ENCODE results near the gene DPPA5. TPM values are rescaled to one million over a fixed set of nuclear protein-coding genes. Genes with fewer than 3 reads are reported as not detected.
"Not testable (repeated sequence)": the region's sequence is repeated elsewhere in the genome, so short reads cannot be mapped to it uniquely, and the experiment has no call there.

Gene DPPA5
- not detected for total RNA-seq (ENCODE audit: insufficient read depth, low replicate concordance)

- DNase-seq (ENCODE audit: low spot score), result no peak
Observed at GRCh38 chr6:73353636-73354593, at the start of gene DPPA5. TSS of gene DPPA5 (minus strand) at chr6:73354276. CDS start at chr6:73354225, 51 bp downstream.

GRCh38 chr6:73400656-73401055, 46.6 kb upstream of the DPPA5 start:
- no peak for DNase-seq (ENCODE audit: low spot score)

- no peak for DNase-seq (ENCODE audit: low spot score)
Observed at GRCh38 chr6:73395875-73396274, 41.8 kb upstream of the DPPA5 start.

DNA sequence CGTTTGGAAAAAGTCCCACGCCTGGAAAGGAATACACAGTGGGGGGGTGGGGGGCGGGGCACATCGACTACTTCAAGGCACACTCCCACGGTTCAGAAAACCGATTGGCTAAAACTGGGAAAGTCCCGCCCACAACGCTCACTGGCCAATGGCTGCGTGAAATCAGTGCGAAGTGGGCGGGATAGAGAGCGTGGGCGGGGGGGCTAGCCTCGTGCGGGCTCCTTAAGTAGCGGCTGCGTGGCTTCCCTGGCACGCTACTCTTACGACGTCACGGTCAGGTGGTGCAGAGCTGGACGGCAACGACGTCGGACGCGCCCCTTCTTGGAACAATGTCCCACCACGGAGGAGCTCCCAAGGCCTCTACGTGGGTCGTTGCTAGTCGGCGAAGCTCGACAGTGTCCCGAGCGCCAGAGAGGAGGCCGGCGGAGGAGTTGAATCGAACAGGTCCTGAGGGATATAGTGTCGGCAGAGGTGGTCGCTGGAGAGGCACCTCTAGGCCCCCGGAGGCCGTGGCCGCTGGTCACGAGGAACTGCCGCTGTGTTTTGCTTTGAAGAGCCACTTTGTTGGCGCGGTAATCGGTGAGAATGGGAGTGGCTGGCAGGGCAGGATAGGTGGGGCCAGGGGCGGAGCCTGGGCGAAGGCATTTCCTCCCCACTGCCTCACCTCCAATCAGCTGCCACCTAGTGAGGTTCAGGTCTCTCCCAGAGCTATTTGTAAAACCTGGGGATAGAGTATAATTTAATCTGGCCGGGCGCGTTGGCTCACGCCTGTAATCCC, 40.7 kb upstream of the DPPA5 start, which contains the start of gene DDX43:
DDX43 (plus strand) TSS at position 252 of the 778 bp plus-strand sequence; CDS start at position 330, 78 bp downstream.
- peak; percentile 36 for DNase-seq (ENCODE audit: low spot score)

DNA sequence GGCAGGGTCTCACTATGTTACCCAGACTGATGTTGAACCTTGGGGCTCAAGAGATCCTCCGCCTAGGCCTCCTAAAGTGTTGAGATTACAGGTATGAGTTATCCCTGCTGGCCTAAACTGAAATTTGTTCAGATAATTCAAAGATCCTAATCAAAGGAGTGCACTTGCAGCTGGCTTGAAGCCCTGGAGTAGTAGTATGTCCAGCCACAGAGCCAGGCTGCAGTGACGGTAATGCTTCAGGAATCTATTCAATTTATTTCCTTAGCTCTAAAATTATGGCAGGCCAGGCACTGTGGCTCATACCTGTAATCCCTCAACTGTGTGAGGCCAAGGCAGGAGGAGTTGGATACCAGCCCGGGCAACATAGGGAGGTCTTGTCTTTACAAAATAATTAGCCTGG, 39.2 kb upstream of the DPPA5 start:
- no peak for DNase-seq (ENCODE audit: low spot score)

- DNase-seq (ENCODE audit: low spot score), result not testable (repeated sequence)
Observed at GRCh38 chr6:73392188-73392587, 38.1 kb upstream of the DPPA5 start.

GRCh38 chr6:73391675-73392074, 37.6 kb upstream of the DPPA5 start:
- DNase-seq (ENCODE audit: low spot score), result no peak

DNA sequence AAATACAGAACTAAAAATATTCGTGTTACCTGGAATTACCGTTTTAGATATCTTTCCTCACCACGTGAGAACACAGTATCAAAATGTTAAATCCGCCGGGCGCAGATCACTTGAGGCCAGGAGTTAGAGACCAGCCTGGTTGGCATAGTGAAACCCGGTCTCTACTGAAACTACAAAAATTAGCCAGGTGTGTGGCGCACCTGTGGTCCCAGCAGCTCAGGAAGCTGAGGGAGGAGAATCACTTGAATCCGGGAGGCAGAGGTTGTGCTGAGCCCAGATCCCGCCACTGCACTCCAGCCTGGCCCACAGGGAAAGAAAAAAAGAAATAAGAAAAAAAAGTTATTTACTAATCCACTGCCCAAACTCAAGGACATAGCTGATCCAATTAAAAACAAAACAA, 35.8 kb upstream of the DPPA5 start:
- DNase-seq (ENCODE audit: low spot score), result no peak

DNA sequence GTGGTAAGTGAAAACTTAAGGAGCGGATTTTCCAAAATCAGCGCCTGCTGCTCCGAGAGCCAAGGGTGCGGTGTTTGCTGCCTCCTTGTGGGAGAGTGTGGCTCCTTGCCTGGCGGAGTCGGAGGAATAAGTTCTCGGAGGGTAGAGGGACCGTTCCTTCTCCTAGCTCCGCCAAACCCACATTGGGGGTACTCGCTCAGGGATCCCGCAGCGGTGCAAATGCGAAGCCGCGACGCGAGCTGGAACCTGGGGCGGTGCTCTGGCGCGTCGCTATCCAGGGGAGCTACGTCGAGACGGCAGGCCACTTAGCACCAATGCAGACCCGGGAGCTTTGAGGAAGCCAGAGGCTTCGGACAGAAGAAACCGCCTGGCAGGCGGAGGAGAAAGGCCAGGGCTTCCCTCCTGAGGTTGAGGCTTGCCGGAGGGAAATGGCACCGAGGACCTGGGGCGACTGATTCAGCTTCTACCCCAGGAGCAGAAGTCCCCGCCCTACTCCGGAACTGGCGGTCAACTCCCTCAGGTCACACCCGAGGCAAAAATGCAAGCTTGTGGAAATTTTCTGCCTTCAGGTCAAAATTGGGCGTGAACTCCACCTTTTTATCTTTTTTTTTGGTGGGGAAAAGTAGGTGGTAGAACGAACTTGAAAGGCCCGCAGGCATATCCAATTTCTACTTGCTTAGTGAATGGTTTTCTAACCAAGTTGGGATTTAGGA, 34.9 kb upstream of the DPPA5 start:
- DNase-seq (ENCODE audit: low spot score), result peak; percentile 63

- DNase-seq (ENCODE audit: low spot score), result no peak
Observed at GRCh38 chr6:73388433-73388799, 34.3 kb upstream of the DPPA5 start.

DNA sequence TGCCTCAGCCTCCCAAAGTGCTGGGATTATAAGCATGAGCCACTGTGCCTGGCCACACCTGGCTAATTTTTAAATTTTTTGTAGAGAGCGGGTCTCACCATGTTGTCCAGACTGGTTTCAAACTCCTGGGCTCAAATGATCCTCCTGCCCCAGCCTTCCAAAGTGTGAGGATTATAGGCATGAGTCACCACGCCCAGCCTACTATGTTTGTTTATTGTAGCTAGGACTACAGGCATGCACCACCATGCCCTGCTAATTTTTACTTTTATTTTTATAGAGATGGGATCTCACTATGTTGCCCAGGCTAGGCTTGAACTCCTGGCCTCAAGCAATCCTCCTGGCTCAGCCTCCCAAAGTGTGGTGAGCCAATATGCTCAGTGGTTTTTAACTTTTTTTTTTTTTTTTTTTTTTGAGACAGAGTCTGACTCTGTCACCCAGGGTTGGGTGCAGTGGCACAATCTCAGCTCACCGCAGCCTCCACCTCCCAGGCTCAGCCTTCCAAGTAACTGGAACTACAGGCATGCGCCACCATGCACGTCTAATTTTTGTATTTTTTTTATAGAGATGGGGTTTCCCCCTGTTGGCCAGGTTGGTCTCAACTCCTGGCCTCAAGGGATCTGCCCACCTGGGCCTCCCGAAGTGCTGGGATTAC, 28.5 kb upstream of the DPPA5 start:
- DNase-seq (ENCODE audit: low spot score), result no peak

- DNase-seq (ENCODE audit: low spot score), result not testable (repeated sequence)
Observed at GRCh38 chr6:73381531-73381930, 27.5 kb upstream of the DPPA5 start.

DNA sequence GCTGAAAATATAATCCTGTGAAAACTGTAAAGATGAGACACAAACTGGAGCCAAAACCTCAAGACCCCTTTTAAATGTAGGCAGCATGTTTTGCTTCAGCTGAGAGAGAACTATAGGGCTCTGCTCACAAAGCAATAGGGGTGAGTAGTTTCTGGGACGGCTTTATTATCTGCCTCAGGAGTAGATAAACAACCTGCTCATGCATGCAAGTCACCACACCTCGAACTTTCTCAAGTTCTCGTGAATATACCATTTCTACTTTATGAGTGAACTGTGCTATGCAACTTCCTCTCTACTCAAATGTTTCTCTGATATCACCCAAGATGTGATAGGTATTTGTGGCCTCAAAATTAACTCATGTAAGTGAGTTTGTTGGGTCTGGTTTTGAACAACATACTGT, 23.1 kb upstream of the DPPA5 start:
- no peak for DNase-seq (ENCODE audit: low spot score)

DNA sequence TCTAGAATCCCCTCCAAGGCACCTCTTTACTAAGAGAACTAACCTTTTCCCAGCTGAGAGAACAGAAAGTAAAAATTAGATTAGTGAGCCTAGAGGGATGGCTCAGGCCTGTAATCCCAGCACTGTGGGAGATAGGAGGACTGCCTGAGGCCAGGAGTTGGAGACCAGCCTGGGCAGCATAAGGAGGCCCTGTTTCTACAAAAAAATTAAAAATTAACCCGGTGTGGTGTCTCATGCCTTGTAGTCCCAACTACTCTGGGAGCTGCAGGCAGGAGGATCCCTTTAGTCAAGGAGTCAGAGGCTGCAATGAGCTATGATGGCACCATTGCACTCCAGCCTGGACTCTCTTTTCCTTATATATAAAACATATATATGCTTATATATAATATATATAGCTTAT, 21.1 kb upstream of the DPPA5 start:
- DNase-seq (ENCODE audit: low spot score), result no peak

DNA sequence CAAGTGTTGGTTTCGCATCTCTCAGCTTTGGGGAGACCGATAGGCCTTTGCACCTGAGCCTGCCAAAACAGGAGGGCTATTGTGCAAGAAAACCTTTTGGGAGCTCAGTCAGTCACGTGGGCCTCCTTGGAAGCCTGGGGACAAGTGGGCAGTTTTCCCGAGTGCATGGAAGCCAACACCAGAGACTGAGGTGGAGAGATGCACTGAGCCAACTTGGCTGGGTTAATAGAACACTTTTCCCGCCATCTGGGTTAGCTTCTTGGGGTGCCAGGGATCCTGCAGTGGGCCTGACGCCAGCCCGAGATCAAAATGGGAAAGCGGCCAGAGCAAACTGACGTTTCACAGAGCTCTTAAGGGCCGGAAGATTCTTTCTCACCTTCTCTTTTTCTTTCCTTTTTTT, 18.4 kb upstream of the DPPA5 start:
- DNase-seq (ENCODE audit: low spot score), result no peak

DNA sequence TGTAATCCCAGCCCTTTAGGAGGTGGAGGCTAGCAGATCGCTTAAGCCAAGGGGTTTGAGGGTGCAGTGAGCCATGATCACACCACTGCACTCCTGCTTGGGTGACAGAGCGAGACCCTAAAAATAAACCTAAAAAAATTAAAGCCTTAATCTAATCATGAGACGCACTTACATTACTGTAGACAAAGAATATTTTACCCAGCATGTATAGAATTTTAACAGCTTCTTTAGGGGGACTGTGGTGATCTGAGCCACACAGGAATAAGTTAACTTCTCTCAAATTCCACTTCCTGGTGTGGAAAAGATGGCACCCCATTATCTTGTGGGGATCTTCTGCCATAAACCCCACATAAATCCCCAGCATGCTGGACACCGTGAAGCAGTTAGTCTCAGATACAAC, 17.9 kb upstream of the DPPA5 start:
- no peak for DNase-seq (ENCODE audit: low spot score)

DNA sequence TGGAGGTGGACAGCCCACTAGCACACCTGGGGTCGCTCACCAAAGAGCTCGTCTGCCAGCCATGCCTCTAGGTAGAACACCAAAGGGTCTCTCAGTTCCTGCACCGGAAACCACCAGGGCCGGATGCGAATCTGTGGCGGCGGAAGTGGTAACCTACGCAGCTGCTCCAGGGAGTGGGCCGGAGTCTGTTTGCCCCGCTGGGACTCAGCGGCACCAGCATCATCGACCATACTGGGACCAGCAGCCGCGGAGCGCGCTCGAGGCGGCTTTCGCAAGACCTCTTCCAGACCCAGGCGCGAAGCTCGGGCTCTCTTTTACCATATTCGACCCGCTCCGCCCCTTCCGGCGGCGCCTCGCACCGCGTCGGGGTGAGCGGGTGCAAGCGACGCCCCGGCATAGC, 15.5 kb upstream of the DPPA5 start, which contains the start of gene OOEP:
OOEP (minus strand) TSS at position 335 of the 400 bp plus-strand sequence; CDS start at position 230, 105 bp downstream.
- no peak for DNase-seq (ENCODE audit: low spot score)

DNA sequence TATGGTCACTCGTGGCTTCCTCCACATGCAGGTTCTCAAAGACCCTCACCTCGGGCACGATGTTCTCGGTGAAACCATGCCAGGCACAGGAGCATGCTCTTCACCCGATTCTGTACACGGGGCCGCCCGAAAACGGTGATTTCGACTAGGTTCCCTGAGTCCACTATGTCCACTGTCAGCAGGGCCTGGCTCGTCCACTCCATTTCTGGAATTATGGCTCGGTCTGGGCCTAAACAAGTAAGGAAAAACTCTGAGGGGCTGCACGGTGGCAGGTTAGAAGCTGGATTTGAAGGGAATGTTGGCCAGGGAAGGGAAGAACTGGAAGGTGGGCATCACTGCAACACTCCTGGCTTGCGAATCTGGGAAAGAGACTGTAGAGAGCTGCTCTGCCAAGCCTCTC, 15.1 kb upstream of the DPPA5 start:
- DNase-seq (ENCODE audit: low spot score), result no peak

DNA sequence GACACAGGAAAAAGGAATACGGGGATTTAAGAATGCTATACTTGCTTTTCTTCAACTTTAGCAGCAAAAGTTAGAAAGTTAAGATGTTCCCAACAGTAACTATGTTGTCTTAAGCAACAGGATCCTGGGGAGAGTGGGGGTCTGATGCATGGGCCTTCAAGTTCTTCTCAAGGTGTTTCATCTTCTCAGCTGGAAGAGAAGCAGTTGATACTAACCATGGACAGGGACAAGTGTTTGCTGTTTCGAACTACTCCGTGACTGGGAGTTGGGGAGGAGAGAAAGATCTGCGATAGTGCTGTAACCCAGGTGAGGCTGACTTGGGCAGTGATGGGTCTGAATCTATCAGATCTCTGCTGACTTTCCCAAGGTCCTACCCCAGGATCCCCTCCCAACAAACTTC, 14.6 kb upstream of the DPPA5 start:
- no peak for DNase-seq (ENCODE audit: low spot score)

DNA sequence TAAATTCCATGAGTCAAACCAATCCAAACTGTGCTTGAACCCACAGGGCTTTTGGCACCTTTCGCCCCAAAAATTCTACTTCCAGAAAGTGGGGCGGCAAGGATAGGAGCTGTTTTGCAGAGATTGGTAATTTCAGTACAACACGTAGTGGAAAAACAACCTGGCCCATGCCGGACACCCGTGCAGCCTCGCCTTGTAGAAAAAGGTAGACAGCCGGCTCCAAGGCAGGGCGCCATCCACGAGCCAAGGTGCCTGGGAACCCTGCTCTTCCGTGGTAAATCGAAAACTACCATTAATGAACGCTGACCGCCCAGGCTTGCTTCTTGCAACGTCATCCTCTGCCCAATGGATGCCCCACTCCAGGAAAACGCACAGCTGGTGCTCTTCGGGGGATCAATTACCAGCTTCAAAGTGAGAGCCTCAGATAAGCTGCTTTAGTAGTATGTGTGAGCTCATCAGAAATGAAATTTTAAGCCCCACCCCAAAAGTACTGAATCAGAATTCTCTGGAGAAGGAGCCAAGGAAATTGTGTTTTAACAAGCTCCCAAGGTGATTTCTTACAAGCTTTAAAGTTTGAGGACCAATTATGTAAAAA, 13.8 kb upstream of the DPPA5 start:
- no peak for DNase-seq (ENCODE audit: low spot score)

GRCh38 chr6:73364549-73364948, 10.5 kb upstream of the DPPA5 start:
- DNase-seq (ENCODE audit: low spot score), result no peak

Data from umbilical cord (tissue), 2 donors.